HG03457 (cell line): ENCODE results near the gene THADA.
"Not testable (repeated sequence)": the region's sequence is repeated elsewhere in the genome, so short reads cannot be mapped to it uniquely, and the experiment has no call there.

Experiments
- ATAC-seq: cut with Tn5 transposase; IDR thresholded peaks from one replicate; pipeline ENCODE4 v1.9.1; 2021; ENCODE audit warnings: moderate number of reproducible peaks; ENCODE audit not compliant: unreplicated experiment

THADA gene, protein sequence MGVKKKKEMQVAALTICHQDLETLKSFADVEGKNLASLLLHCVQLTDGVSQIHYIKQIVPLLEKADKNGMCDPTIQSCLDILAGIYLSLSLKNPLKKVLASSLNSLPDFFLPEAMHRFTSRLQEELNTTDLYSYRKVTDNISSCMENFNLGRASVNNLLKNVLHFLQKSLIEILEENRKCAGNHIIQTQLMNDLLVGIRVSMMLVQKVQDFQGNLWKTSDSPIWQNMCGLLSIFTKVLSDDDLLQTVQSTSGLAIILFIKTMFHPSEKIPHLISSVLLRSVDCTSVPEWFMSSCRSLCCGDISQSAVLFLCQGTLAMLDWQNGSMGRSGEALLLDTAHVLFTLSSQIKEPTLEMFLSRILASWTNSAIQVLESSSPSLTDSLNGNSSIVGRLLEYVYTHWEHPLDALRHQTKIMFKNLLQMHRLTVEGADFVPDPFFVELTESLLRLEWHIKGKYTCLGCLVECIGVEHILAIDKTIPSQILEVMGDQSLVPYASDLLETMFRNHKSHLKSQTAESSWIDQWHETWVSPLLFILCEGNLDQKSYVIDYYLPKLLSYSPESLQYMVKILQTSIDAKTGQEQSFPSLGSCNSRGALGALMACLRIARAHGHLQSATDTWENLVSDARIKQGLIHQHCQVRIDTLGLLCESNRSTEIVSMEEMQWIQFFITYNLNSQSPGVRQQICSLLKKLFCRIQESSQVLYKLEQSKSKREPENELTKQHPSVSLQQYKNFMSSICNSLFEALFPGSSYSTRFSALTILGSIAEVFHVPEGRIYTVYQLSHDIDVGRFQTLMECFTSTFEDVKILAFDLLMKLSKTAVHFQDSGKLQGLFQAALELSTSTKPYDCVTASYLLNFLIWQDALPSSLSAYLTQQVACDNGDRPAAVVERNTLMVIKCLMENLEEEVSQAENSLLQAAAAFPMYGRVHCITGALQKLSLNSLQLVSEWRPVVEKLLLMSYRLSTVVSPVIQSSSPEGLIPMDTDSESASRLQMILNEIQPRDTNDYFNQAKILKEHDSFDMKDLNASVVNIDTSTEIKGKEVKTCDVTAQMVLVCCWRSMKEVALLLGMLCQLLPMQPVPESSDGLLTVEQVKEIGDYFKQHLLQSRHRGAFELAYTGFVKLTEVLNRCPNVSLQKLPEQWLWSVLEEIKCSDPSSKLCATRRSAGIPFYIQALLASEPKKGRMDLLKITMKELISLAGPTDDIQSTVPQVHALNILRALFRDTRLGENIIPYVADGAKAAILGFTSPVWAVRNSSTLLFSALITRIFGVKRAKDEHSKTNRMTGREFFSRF (N-terminal part only)

GRCh38 chr2:43595603-43596412 lies at the start of gene THADA:
TSS of gene THADA (minus strand) at chr2:43596038. CDS start at chr2:43592392, 3,646 bp downstream.
- ATAC-seq: peak; percentile 94

GRCh38 chr2:43643680-43644079 lies 47.8 kb upstream of the THADA start:
- no peak for ATAC-seq

GRCh38 chr2:43642363-43642762 lies 46.5 kb upstream of the THADA start:
- no peak for ATAC-seq

GRCh38 chr2:43637030-43637803 lies 41.4 kb upstream of the THADA start, which contains the start of gene PLEKHH2:
TSS of gene PLEKHH2 (plus strand) at chr2:43637260. CDS start at chr2:43644674, 7,414 bp downstream.
- ATAC-seq: peak; percentile 98

GRCh38 chr2:43636621-43637020 lies 40.8 kb upstream of the THADA start:
- ATAC-seq: no peak

DNA sequence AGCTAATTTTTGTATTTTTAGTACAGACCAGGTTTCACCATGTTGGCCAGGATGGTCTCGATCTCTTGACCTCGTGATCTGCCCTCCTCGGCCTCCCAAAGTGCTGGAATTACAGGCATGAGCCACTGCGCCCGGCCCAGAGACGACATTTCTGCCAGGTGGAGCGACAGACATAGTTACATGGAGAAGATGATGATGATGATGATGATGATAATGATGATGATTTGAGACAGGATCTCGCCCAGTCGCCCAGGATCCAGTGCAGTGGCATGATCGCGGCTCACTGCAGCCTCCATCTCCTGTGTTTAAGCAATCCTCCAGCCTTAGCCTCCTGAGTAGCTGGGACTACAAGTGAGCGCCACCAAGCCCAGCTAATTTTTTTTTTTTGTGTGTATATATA lies 40.3 kb upstream of the THADA start:
- ATAC-seq: not testable (repeated sequence)

GRCh38 chr2:43634604-43635306 lies 38.9 kb upstream of the THADA start:
- ATAC-seq: no peak

DNA sequence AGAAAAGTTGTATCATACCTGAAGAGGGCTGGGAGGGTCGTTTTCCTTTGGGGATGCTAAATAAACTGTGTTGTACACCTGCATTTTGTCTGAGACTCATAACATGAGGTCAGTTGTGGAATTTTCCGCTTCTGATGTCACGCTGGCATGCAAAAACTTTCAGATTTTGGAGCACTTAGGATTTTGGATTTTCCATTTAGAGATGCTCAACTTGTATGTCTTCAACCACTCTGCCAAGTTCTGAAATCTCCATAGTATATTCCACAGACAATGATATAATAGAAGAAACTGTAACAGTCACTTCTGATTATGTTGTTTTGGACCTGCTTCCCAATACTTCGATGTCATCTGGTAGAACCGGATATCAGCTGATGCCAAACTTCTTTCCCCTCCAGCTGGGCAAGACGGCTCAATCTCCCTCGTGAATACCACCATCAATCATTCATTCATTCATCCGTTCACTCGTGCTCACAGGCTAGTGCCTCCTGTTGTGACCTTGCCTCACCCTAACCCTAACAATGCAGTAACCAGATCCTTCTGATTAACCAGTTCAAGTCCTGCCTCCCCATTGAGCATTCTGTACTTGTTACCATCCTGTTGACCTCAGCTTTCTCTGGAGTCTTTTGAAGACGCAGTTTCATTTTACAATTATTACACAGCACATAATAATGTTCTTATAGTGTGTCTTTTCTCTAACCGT lies 35.9 kb upstream of the THADA start:
- ATAC-seq: no peak

- ATAC-seq: no peak
These were observed 27.2 kb upstream of the THADA start for GRCh38 chr2:43622931-43623451.

GRCh38 chr2:43619511-43619910 lies 23.7 kb upstream of the THADA start:
- ATAC-seq: no peak

- ATAC-seq: no peak
These were observed 21.3 kb upstream of the THADA start for GRCh38 chr2:43616967-43617680.

GRCh38 chr2:43612944-43613343 lies 17.1 kb upstream of the THADA start:
- no peak for ATAC-seq

- no peak for ATAC-seq
These were observed 16.4 kb upstream of the THADA start for GRCh38 chr2:43611987-43612894.

GRCh38 chr2:43610361-43610760 lies 14.5 kb upstream of the THADA start:
- no peak for ATAC-seq

DNA sequence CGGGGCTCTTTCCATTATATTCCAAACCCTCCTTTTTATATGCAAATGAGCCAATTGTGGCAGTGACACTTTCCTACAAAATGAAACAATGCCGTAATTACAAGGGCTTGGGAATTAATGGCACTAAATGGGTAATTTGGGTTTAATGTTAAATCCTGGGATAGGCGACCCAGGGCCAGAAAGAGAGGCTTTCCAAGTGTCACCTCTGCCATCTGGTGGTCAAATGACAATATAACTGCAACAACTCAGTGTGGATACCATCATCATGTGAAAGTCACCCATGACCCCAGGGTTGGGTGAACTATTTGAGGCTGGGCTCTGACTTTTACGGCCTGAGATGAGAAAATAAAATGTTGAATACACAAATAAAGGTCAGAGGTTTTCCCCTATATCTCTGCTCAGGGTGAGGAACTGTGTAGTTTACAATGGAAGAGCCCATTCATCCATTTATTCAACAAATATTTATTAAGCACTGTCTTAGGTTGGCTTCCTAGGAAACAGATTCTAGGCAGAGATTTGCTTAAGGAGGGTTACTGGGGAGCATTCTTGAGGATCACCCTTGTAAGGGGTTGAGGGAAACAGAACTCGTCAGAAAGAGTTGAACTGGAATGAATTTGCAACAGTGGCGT lies 13.6 kb upstream of the THADA start:
- ATAC-seq: no peak

- no peak for ATAC-seq
These were observed 10.0 kb upstream of the THADA start for GRCh38 chr2:43605851-43606250.
